GM18498 (cell line): Measurements from ENCODE around the gene G6PD.

Experiments used
- ATAC-seq: cut with Tn5 transposase; IDR thresholded peaks from one replicate; pipeline ENCODE4 v1.9.1; 2021; ENCODE audit warnings: mild to moderate bottlenecking, moderate library complexity; ENCODE audit not compliant: unreplicated experiment

Gene G6PD

GRCh38 chrX:154488336-154489075, 58.1 kb downstream of the G6PD start:
- no peak for ATAC-seq

GRCh38 chrX:154487518-154488290, 58.9 kb downstream of the G6PD start:
- ATAC-seq, result no peak

- no peak for ATAC-seq
Measured at GRCh38 chrX:154486396-154487207, 60.0 kb downstream of the G6PD start, which contains the start of gene UBL4A. TSS of gene UBL4A (minus strand) at chrX:154486615. CDS start at chrX:154486584, 31 bp downstream.

GRCh38 chrX:154486052-154486395, 60.6 kb downstream of the G6PD start:
- no peak for ATAC-seq

- ATAC-seq, result no peak
Measured at GRCh38 chrX:154485150-154486051, 61.2 kb downstream of the G6PD start.

GRCh38 chrX:154484255-154485149, 62.1 kb downstream of the G6PD start:
- ATAC-seq, result no peak

- ATAC-seq, result no peak
Measured at GRCh38 chrX:154483325-154483724, 63.3 kb downstream of the G6PD start.

GRCh38 chrX:154482786-154483185, 63.9 kb downstream of the G6PD start:
- no peak for ATAC-seq

- no peak for ATAC-seq
Measured at GRCh38 chrX:154481911-154482601, 64.6 kb downstream of the G6PD start.
